Activated CD4-positive, alpha-beta T cell treated with anti-CD3 and anti-CD28 coated beads for 1 hour (primary cell): ENCODE data around the gene PARP15.
"Not testable (repeated sequence)": the region's sequence is repeated elsewhere in the genome, so short reads cannot be mapped to it uniquely, and the experiment has no call there.

Experiments
- DNase-seq: peaks from one replicate; pipeline ENCODE4 v3.0.0-alpha.2; 2020

PARP15 gene

GRCh38 chr3:122674339-122674738 lies 96.9 kb downstream of the PARP15 start:
- no peak for DNase-seq

GRCh38 chr3:122676759-122677158 lies 99.3 kb downstream of the PARP15 start:
- no peak for DNase-seq

GRCh38 chr3:122677216-122677615 lies 99.8 kb downstream of the PARP15 start:
- no peak for DNase-seq

- DNase-seq: no peak
Measured at GRCh38 chr3:122678506-122678905, 101.1 kb downstream of the PARP15 start.

- peak; percentile 71 for DNase-seq
Measured at GRCh38 chr3:122679085-122679881, 101.8 kb downstream of the PARP15 start.

GRCh38 chr3:122679882-122680474 lies 102.5 kb downstream of the PARP15 start:
- no peak for DNase-seq

- DNase-seq: peak; percentile 62
Measured at GRCh38 chr3:122680475-122681283, 103.2 kb downstream of the PARP15 start, which contains the start of gene PARP14. TSS of gene PARP14 (plus strand) at chr3:122680839. CDS start at chr3:122680884, 45 bp downstream.

GRCh38 chr3:122681284-122681973 lies 104.0 kb downstream of the PARP15 start:
- DNase-seq: no peak

- DNase-seq: no peak
Measured at GRCh38 chr3:122681974-122682409, 104.5 kb downstream of the PARP15 start.

- DNase-seq: not testable (repeated sequence)
Measured at GRCh38 chr3:122682778-122683411, 105.4 kb downstream of the PARP15 start.

GRCh38 chr3:122687298-122687697 lies 109.8 kb downstream of the PARP15 start:
- no peak for DNase-seq
